Keratinocyte (primary cell): ENCODE measurements around the gene CORO1C. TPM values are rescaled to one million over a fixed set of nuclear protein-coding genes. Genes with fewer than 3 reads are reported as not detected.

Experiments used
- DNase-seq: peaks from one replicate; pipeline ENCODE4 v3.0.0-alpha.2; 2011; ENCODE audit warnings: low read depth, missing footprints, low spot score
- FAIRE-seq: peaks from 2 replicates; lab custom pipeline; 2011; peaks lifted over from hg19 to GRCh38; lab: Jason Lieb, UNC
- H2AFZ ChIP-seq: 2 replicates; pipeline ENCODE4 v1.6.0; 2012; ENCODE audit warnings: low read length, control low read depth, inconsistent platforms; ENCODE audit not compliant: control insufficient read depth
- H3K27ac ChIP-seq: 2 replicates; pipeline ENCODE4 v1.5.1; 2011; ENCODE audit warnings: low read length; ENCODE audit not compliant: control insufficient read depth, insufficient read depth
- H3K27me3 ChIP-seq: 3 replicates; pipeline ENCODE4 v1.6.0; 2011; ENCODE audit warnings: low read length; ENCODE audit not compliant: control insufficient read depth, insufficient read depth; ENCODE audit errors: extremely low read depth
- H3K36me3 ChIP-seq, 2 experiments: 2 replicates in 1 of 2; 3 replicates in 1 of 2; pipeline ENCODE4 v1.5.1; 2011; ENCODE audit warnings: low read length in 2 of 2, mild to moderate bottlenecking in 1 of 2; ENCODE audit not compliant: control insufficient read depth in 2 of 2, insufficient read depth in 2 of 2; ENCODE audit errors: extremely low read depth in 1 of 2
- H3K4me1 ChIP-seq: 3 replicates; pipeline ENCODE4 v1.5.1; 2011; ENCODE audit warnings: low read length; ENCODE audit not compliant: control insufficient read depth, insufficient read depth; ENCODE audit errors: extremely low read depth
- H3K4me2 ChIP-seq: 3 replicates; pipeline ENCODE4 v1.6.0; 2011; ENCODE audit warnings: low read depth, low read length; ENCODE audit not compliant: control insufficient read depth, insufficient read depth; ENCODE audit errors: extremely low read depth
- H3K4me3 ChIP-seq, 3 experiments: fragments of 200-600 bp in 1 of 3; sonication (generic) in 1 of 3; 2 replicates in 2 of 3; 3 replicates in 1 of 3; pipeline ENCODE4 v1.5.1; 2011 to 2016; ENCODE audit warnings: low read length in 3 of 3, mild to moderate bottlenecking in 3 of 3, control low read depth in 2 of 3, inconsistent platforms in 1 of 3, low read depth in 1 of 3, mixed read lengths in 1 of 3, mixed run types in 1 of 3, moderate library complexity in 1 of 3; ENCODE audit not compliant: control insufficient read depth in 2 of 3, insufficient read depth in 2 of 3; ENCODE audit errors: extremely low read depth in 1 of 3
- H3K79me2 ChIP-seq: 2 replicates; pipeline ENCODE4 v1.6.0; 2012; ENCODE audit warnings: low read length; ENCODE audit not compliant: control insufficient read depth, insufficient read depth
- H3K9ac ChIP-seq: 3 replicates; pipeline ENCODE4 v1.6.0; 2011; ENCODE audit warnings: low read length; ENCODE audit not compliant: control insufficient read depth, insufficient read depth; ENCODE audit errors: extremely low read depth
- H3K9me1 ChIP-seq: 3 replicates; pipeline ENCODE4 v1.6.0; 2011; ENCODE audit warnings: low read length; ENCODE audit not compliant: control insufficient read depth, insufficient read depth; ENCODE audit errors: extremely low read depth
- H3K9me3 ChIP-seq: 2 replicates; pipeline ENCODE4 v1.5.1; 2012; ENCODE audit warnings: low read depth, low read length; ENCODE audit not compliant: control insufficient read depth
- H4K20me1 ChIP-seq: 3 replicates; pipeline ENCODE4 v1.6.0; 2011; ENCODE audit warnings: low read length; ENCODE audit not compliant: control insufficient read depth, insufficient read depth; ENCODE audit errors: extremely low read depth
- EZH2 ChIP-seq: IDR thresholded peaks from one replicate; pipeline ENCODE4 v1.6.1; 2012; ENCODE audit warnings: inconsistent platforms, mild to moderate bottlenecking, low read length, moderate library complexity
- dilution Hi-C: fragments of 300-500 bp; cut with MboI; formaldehyde crosslinking; loops from one replicate; pipeline ENCODE4 v1.7.0; 2020; ENCODE audit warnings: low sequenced_read_pairs; ENCODE audit not compliant: extremely low pct_ligation_motif_present
- polyA plus RNA-seq, 5 experiments: library from polyadenylated mRNA; depleted of rRNA in 3 of 5; stranded (reverse) in 3 of 5; stranded (forward) in 1 of 5; unstranded in 1 of 5; fragments of >200 nt; gene quantifications; 1 replicate in 1 of 5; 2 replicates in 3 of 5; 3 replicates in 1 of 5; pipeline versions ENCODE4 v1.2.1 to v1.2.3, GENCODE V29; 2011 to 2012; ENCODE audit warnings: missing spikeins in 2 of 5, low read depth in 1 of 5, low replicate concordance in 1 of 5
- small RNA-seq, 3 experiments: library from RNA; depleted of rRNA; stranded (forward); fragments of <200 nt; gene quantifications; one replicate each; pipeline ENCODE3, GENCODE V24; 2012; ENCODE audit warnings: low read depth in 3 of 3, low replicate concordance in 1 of 3; ENCODE audit not compliant: insufficient read length in 3 of 3
- TF ChIP-seq, protein P1 (sequence below), 3 experiments: IDR thresholded peaks in 1 of 3; conservative IDR thresholded peaks in 1 of 3; optimal IDR thresholded peaks in 1 of 3; 2 replicates in 2 of 3; 3 replicates in 1 of 3; pipeline versions ENCODE3 to v1.5.1; 2011; ENCODE audit warnings: low read length in 3 of 3, mild to moderate bottlenecking in 3 of 3, moderate library complexity in 2 of 3, control low read depth in 1 of 3, inconsistent platforms in 1 of 3; ENCODE audit not compliant: insufficient read depth in 2 of 3; ENCODE audit errors: extremely low read depth in 1 of 3

The CORO1C gene
- polyA plus RNA-seq, 1 donor (not counting 4 experiments of a cell fraction or from before 2014, with no cell fraction given) = 283 TPM

DNA sequence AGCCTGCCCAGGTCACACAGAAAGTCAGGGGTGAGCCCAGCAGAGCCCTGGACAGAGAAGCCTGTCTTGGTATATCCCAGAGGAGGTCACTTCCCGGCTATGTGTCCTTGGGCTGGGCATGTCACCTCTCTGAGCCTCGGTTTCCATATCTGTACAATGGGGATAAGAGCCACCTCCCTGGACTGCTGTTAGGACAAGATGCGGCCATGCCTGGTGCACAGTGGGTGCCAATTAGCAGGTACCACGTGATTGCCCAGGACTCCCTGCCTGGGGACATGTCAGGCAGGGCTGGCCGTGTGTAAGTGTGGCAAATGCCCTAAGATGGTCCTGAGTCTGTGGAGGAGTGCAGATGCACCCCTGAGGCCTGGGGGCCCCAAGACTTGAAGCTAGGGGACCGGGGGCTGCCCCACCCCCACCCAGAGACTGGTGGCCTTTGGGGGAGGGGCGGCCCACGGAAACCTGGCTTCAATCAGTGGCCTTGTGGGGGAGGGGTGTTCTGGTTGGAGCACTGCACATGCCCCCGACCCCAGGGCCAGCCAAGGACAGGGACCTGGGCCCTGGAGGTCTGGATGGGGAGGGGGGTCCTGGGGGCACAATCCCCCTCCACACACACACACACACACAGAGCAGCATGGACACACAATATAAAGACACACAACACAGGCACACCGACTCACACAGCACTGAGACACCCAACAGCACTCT is 134.3 kb downstream of the CORO1C start:
- H3K27me3 ChIP-seq = peaks cover 7% of the 10 kb centered on the region
- DNase-seq (no peak), FAIRE-seq (no peak)
- TF ChIP-seq, protein P1, sequence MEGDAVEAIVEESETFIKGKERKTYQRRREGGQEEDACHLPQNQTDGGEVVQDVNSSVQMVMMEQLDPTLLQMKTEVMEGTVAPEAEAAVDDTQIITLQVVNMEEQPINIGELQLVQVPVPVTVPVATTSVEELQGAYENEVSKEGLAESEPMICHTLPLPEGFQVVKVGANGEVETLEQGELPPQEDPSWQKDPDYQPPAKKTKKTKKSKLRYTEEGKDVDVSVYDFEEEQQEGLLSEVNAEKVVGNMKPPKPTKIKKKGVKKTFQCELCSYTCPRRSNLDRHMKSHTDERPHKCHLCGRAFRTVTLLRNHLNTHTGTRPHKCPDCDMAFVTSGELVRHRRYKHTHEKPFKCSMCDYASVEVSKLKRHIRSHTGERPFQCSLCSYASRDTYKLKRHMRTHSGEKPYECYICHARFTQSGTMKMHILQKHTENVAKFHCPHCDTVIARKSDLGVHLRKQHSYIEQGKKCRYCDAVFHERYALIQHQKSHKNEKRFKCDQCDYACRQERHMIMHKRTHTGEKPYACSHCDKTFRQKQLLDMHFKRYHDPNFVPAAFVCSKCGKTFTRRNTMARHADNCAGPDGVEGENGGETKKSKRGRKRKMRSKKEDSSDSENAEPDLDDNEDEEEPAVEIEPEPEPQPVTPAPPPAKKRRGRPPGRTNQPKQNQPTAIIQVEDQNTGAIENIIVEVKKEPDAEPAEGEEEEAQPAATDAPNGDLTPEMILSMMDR (optimal IDR thresholded peaks at IDR 0.05 in 1 of 3, IDR thresholded peaks at IDR 0.05 in 1 of 3, conservative IDR thresholded peaks at IDR 0.05 in 1 of 3; ENCODE audit: extremely low read depth in 1 of 3, insufficient read depth in 2 of 3, low read length in 3 of 3) = no peak
- no peak overlapping the region for H3K9ac ChIP-seq
- no peak overlapping the region for H2AFZ ChIP-seq
- no peaks in the 10 kb centered on the region for H3K4me1 ChIP-seq
- dilution Hi-C loops = no loop called here
- H3K27ac ChIP-seq = no peak overlapping the region
- H3K4me2 ChIP-seq = no peak overlapping the region
- H4K20me1 ChIP-seq = no peaks in the 10 kb centered on the region
- H3K36me3 ChIP-seq = no peaks in the 10 kb centered on the region
- H3K4me3 ChIP-seq = no peak overlapping the region
- H3K9me3 ChIP-seq = no peaks in the 10 kb centered on the region
- H3K79me2 ChIP-seq = no peaks in the 10 kb centered on the region
- no peaks in the 10 kb centered on the region for H3K9me1 ChIP-seq

DNA sequence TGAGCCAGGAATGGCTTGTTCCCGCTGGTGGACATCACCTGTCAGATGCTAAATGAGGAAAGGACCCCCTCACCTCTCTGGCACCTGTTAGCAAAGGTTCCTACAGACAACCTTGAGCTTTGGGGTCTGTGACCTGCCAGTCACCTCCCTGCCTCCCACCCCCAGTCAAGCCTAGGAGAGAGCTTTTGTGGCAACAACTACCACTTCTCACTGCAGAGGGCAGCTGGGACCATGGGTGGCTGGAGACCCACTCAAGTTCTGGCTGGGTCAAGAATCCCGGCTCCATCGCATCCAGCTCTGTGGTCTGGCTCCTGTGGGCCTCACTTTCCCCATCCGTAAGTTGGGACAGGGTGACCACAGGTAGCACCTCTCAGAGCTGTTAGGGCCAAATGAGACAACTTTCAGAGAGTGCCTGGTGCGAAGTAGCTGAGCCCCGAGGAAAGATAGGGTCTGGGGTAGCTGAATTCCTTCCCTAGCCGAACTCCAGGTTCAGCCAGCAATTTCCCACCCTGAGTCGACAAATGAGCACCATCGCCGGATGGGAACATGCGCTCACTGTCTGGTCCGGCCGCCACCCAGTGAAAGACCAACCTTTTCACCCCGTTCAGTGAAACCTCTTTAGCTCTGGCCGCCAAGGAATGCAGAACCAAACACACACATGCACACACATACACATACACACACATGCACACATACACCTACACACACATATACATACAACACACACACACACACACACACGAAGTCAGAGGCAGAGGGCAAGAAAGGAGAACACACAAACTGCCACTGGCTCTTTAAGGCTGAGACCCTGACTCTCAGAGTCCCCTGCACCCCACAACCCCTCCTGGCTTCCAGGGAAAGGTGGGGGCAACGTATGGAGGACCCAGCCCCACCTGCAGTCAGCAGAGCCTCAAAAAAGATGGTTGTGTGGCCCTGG is 135.3 kb downstream of the CORO1C start:
- Histone ChIP-seq H3K27ac (no peak overlapping the region), H4K20me1 (no peaks in the 10 kb centered on the region), H3K36me3 (no peaks in the 10 kb centered on the region), H3K79me2 (no peaks in the 10 kb centered on the region), H3K4me2 (no peak overlapping the region), H3K9ac (no peak overlapping the region), H3K9me1 (no peaks in the 10 kb centered on the region), H3K4me3 (no peak overlapping the region), H3K9me3 (no peaks in the 10 kb centered on the region), H3K27me3 (peaks cover 7% of the 10 kb centered on the region), H2AFZ (no peak overlapping the region), H3K4me1 (no peaks in the 10 kb centered on the region)
- dilution Hi-C loops = no loop called here
- DNase-seq = no peak
- no peak for TF ChIP-seq EZH2
- TF ChIP-seq, protein P1 (optimal IDR thresholded peaks at IDR 0.05 in 1 of 3, IDR thresholded peaks at IDR 0.05 in 1 of 3, conservative IDR thresholded peaks at IDR 0.05 in 1 of 3; ENCODE audit: extremely low read depth in 1 of 3, insufficient read depth in 2 of 3, low read length in 3 of 3) = no peak
- no peak for FAIRE-seq

Small RNA genes lying within 50 kb of the gene (small RNA-seq; reads per million reads assigned to genes)
- 0 reads per million in 3 experiments for gene AC087893.2
- 0 reads per million in 3 experiments for gene RF00019
- 0 reads per million in 3 experiments for gene RF00561
- 0 reads per million in 3 experiments for gene RNU7-169P

Other genes with a start within 250 kb of the CORO1C start
- 0.31 to 0.70 TPM (median 0.47 TPM) in 3 replicates for gene FICD, start 216.2 kb downstream of the CORO1C start, polyA plus RNA-seq
- gene SART3, start 170.3 kb downstream of the CORO1C start, polyA plus RNA-seq = 14.1 to 19.0 TPM (median 18.4 TPM) in 3 replicates
- 70.1 to 106 TPM (median 82.4 TPM) in 3 replicates for gene ISCU, start 168.9 kb downstream of the CORO1C start, polyA plus RNA-seq
- gene TMEM119, start 133.4 kb downstream of the CORO1C start, polyA plus RNA-seq = not detected in 3 replicates
- 0.80 to 2.2 TPM (median 0.92 TPM) in 3 replicates for gene SELPLG, start 97.6 kb downstream of the CORO1C start, polyA plus RNA-seq
- gene SSH1, start 126.1 kb upstream of the CORO1C start, polyA plus RNA-seq = 16.4 to 23.6 TPM (median 21.2 TPM) in 3 replicates
- gene DAO, start 148.6 kb upstream of the CORO1C start, polyA plus RNA-seq = not detected in 3 replicates